ENCODE data around the gene LHFPL3. TPM values are rescaled to one million over a fixed set of nuclear protein-coding genes. Genes with fewer than 3 reads are reported as not detected.
A peak's percentile ranks its signal among the peaks of the same experiment; 100 is the strongest.

Gene LHFPL3
- total and polyA plus RNA-seq, 2 donors (not counting 1 experiment from before 2014, with no cell fraction given): not detected

DNA sequence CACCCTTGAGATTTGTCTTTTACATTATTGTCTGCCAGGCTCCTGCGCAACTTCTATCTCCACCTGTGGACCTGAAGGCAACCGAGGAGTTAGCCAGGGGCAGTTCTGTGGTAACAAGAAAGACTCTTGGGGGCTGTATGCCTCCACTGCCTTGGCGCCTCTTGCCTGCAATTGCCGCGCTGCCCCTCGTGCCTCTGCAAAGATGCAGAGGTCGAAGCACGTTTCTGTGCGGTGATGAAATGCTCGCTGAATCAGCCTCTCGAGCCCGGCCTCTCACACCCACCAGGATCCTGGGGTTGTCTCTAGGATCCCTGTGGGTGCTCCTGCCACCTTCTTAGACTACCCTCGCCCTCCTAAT is 486 bp upstream of the LHFPL3 start:
- no peak for DNase-seq (ENCODE audit: low read depth in 2 of 2)
- Histone ChIP-seq H3K27ac (ENCODE audit: insufficient read depth, low read length) (no peak overlapping the region), H4K20me1 (ENCODE audit: control insufficient read depth, extremely low read depth, insufficient read depth, low read length) (no peaks in the 10 kb centered on the region), H2AFZ (ENCODE audit: low read length) (no peak overlapping the region), H3K9me3 (ENCODE audit: control insufficient read depth, insufficient read depth, low read depth, low read length) (no peaks in the 10 kb centered on the region), H3K4me1 (ENCODE audit: control insufficient read depth, extremely low read depth, insufficient read depth, low read length) (no peaks in the 10 kb centered on the region), H3K79me2 (ENCODE audit: control insufficient read depth, insufficient read depth, low read length) (no peaks in the 10 kb centered on the region), H3K9ac (ENCODE audit: insufficient read depth, low read length) (no peak overlapping the region), H3K4me3 (replicated peaks in 1 of 4; ENCODE audit: control extremely low read depth in 1 of 4, insufficient read depth in 1 of 4, low read depth in 3 of 4, low read length in 4 of 4) (no peak overlapping the region), H3K4me2 (ENCODE audit: extremely low read depth, insufficient read depth, low read length) (no peak overlapping the region), H3K27me3 (ENCODE audit: control insufficient read depth, insufficient read depth, low read length) (peaks cover 16% of the 10 kb centered on the region), H3K36me3 (ENCODE audit: control insufficient read depth, insufficient read depth, low read length) (no peaks in the 10 kb centered on the region)
- TF ChIP-seq, protein P1, sequence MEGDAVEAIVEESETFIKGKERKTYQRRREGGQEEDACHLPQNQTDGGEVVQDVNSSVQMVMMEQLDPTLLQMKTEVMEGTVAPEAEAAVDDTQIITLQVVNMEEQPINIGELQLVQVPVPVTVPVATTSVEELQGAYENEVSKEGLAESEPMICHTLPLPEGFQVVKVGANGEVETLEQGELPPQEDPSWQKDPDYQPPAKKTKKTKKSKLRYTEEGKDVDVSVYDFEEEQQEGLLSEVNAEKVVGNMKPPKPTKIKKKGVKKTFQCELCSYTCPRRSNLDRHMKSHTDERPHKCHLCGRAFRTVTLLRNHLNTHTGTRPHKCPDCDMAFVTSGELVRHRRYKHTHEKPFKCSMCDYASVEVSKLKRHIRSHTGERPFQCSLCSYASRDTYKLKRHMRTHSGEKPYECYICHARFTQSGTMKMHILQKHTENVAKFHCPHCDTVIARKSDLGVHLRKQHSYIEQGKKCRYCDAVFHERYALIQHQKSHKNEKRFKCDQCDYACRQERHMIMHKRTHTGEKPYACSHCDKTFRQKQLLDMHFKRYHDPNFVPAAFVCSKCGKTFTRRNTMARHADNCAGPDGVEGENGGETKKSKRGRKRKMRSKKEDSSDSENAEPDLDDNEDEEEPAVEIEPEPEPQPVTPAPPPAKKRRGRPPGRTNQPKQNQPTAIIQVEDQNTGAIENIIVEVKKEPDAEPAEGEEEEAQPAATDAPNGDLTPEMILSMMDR (conservative IDR thresholded peaks at IDR 0.05 in 1 of 2, IDR thresholded peaks at IDR 0.05 in 1 of 2; ENCODE audit: low read depth in 1 of 2, low read length in 2 of 2): no peak
- peak; percentile 29 for TF ChIP-seq EZH2 (IDR thresholded peaks at IDR 0.05; ENCODE audit: low read length, missing control alignments)

DNA sequence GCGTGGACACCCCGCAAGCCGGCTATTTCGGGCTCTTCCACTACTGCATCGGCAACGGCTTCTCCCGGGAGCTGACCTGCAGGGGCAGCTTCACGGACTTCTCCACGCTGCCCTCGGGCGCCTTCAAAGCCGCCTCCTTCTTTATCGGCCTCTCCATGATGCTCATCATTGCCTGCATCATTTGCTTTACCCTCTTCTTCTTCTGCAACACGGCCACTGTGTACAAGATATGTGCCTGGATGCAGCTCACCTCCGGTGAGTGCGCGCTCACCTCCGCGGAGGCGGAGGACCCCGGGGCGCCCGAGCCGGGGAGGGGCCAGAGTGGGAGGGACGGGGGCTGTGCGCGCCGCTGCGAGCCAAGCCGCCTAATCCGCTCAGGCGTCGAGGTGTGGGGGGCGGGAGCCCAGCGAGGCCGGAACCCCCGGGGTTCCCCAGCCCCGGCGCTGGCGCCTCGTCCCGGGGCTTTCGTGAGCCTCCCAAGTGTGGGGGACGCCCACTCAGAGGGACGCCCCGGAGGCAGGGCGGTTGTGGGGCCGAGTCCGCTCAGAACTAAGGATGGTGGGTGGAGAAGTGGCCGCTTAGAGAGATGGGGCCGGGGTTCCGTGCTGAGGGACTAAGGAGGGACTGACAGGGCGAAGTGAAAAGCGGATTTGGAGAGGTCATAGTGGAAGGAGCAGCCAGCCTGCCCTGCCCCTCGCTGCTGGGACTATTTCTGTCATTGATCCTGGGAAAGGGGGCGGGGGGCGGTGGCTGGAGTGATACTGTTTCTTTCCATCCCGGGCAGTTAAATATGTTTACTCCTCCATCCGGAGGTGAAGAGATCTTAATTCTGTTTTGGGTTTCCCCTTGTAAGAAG is 795 bp downstream of the LHFPL3 start:
- TF ChIP-seq, protein P1 (conservative IDR thresholded peaks at IDR 0.05 in 1 of 2, IDR thresholded peaks at IDR 0.05 in 1 of 2; ENCODE audit: low read depth in 1 of 2, low read length in 2 of 2): no peak
- TF ChIP-seq EZH2 (IDR thresholded peaks at IDR 0.05; ENCODE audit: low read length, missing control alignments): peak; percentile 32
- H2AFZ ChIP-seq (ENCODE audit: low read length): no peak overlapping the region
- no peaks in the 10 kb centered on the region for H3K79me2 ChIP-seq (ENCODE audit: control insufficient read depth, insufficient read depth, low read length)
- H3K27me3 ChIP-seq (ENCODE audit: control insufficient read depth, insufficient read depth, low read length): peaks cover 16% of the 10 kb centered on the region
- DNase-seq (ENCODE audit: low read depth in 2 of 2): no peak
- peak overlapping the region in 2 of 4 experiments; percentile 7 to 21 for H3K4me3 ChIP-seq (replicated peaks in 1 of 4; ENCODE audit: control extremely low read depth in 1 of 4, insufficient read depth in 1 of 4, low read depth in 3 of 4, low read length in 4 of 4)
- H3K4me2 ChIP-seq (ENCODE audit: extremely low read depth, insufficient read depth, low read length): no peak overlapping the region
- no peak overlapping the region for H3K9ac ChIP-seq (ENCODE audit: insufficient read depth, low read length)
- H3K9me3 ChIP-seq (ENCODE audit: control insufficient read depth, insufficient read depth, low read depth, low read length): no peaks in the 10 kb centered on the region
- no peak overlapping the region for H3K27ac ChIP-seq (ENCODE audit: insufficient read depth, low read length)
- H3K4me1 ChIP-seq (ENCODE audit: control insufficient read depth, extremely low read depth, insufficient read depth, low read length): no peaks in the 10 kb centered on the region
- no peaks in the 10 kb centered on the region for H3K36me3 ChIP-seq (ENCODE audit: control insufficient read depth, insufficient read depth, low read length)
- no peaks in the 10 kb centered on the region for H4K20me1 ChIP-seq (ENCODE audit: control insufficient read depth, extremely low read depth, insufficient read depth, low read length)

DNA sequence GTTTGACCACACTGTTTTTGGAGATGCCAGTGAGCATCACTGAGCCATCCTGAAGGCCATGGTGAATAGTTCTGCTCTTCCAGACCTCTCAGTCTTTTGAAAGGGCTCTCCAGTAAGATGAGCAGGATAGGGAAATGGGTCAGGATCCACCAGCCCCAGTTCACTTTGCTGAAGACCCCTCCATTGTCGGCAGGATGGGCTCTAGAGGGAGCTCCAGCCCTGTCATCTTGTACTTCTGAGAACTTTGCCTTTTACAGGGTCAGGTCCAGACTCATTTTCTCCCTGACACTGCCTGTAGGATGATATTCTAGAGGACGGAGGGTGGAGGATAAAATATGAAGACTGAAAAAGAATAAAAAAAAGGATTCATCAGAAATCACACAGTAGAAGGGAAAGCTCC is 13.1 kb downstream of the LHFPL3 start:
- Histone ChIP-seq H4K20me1 (ENCODE audit: control insufficient read depth, extremely low read depth, insufficient read depth, low read length) (no peaks in the 10 kb centered on the region), H3K27ac (ENCODE audit: insufficient read depth, low read length) (no peak overlapping the region), H3K36me3 (ENCODE audit: control insufficient read depth, insufficient read depth, low read length) (no peaks in the 10 kb centered on the region), H3K9ac (ENCODE audit: insufficient read depth, low read length) (no peak overlapping the region), H3K27me3 (ENCODE audit: control insufficient read depth, insufficient read depth, low read length) (no peaks in the 10 kb centered on the region), H3K79me2 (ENCODE audit: control insufficient read depth, insufficient read depth, low read length) (no peaks in the 10 kb centered on the region), H3K4me1 (ENCODE audit: control insufficient read depth, extremely low read depth, insufficient read depth, low read length) (no peaks in the 10 kb centered on the region), H3K9me3 (ENCODE audit: control insufficient read depth, insufficient read depth, low read depth, low read length) (no peaks in the 10 kb centered on the region), H3K4me2 (ENCODE audit: extremely low read depth, insufficient read depth, low read length) (no peak overlapping the region), H3K4me3 (replicated peaks in 1 of 4; ENCODE audit: control extremely low read depth in 1 of 4, insufficient read depth in 1 of 4, low read depth in 3 of 4, low read length in 4 of 4) (no peak overlapping the region), H2AFZ (ENCODE audit: low read length) (no peak overlapping the region)
- no peak for DNase-seq (ENCODE audit: low read depth in 2 of 2)
- no peak for TF ChIP-seq EZH2 (IDR thresholded peaks at IDR 0.05; ENCODE audit: low read length, missing control alignments)
- TF ChIP-seq, protein P1 (conservative IDR thresholded peaks at IDR 0.05 in 1 of 2, IDR thresholded peaks at IDR 0.05 in 1 of 2; ENCODE audit: low read depth in 1 of 2, low read length in 2 of 2): no peak

Measured in fibroblast of lung (primary cell).